HepG2 (cell line): ENCODE results near the gene IMPDH2. TPM values are rescaled to one million over a fixed set of nuclear protein-coding genes. Genes with fewer than 3 reads are reported as not detected.

Source experiments
- FUBP1 ChIP-seq: sonication (generic); formaldehyde crosslinking; IDR thresholded peaks from 2 replicates; pipeline ENCODE4 v1.5.1; 2020; ENCODE audit warnings: missing genetic modification reagents, mild to moderate bottlenecking, borderline replicate concordance
- IRF2 ChIP-seq: IDR thresholded peaks from 2 replicates; pipeline ENCODE4 v1.6.1; 2018; ENCODE audit warnings: missing genetic modification reagents, missing compliant biosample characterization
- MLLT10 ChIP-seq: sonication (generic); formaldehyde crosslinking; IDR thresholded peaks from 2 replicates; pipeline ENCODE4 v1.4.0; 2020; ENCODE audit warnings: missing genetic modification reagents
- NKX3-1 ChIP-seq: sonication (generic); formaldehyde crosslinking; IDR thresholded peaks from 2 replicates; pipeline ENCODE4 v1.5.0; 2020; ENCODE audit warnings: missing genetic modification reagents
- SETDB1 ChIP-seq: sonication (generic); formaldehyde crosslinking; IDR thresholded peaks from 2 replicates; pipeline ENCODE4 v1.5.1; 2020; ENCODE audit warnings: missing genetic modification reagents, mild to moderate bottlenecking, borderline replicate concordance
- SPEN ChIP-seq: sonication (generic); formaldehyde crosslinking; IDR thresholded peaks from 2 replicates; pipeline ENCODE4 v1.5.1; 2020; ENCODE audit warnings: low read depth, mild to moderate bottlenecking, missing genetic modification reagents
- ZFP36L1 ChIP-seq: sonication (generic); formaldehyde crosslinking; IDR thresholded peaks from 2 replicates; pipeline ENCODE4 v1.8.0; 2022; ENCODE audit warnings: mild to moderate bottlenecking, missing genetic modification reagents, moderate library complexity
- ZFX ChIP-seq: sonication (generic); formaldehyde crosslinking; IDR thresholded peaks from 2 replicates; pipeline ENCODE4 v1.4.0; 2020; ENCODE audit warnings: mild to moderate bottlenecking, low read depth, missing genetic modification reagents, moderate library complexity
- ZNF20 ChIP-seq: sonication (generic); formaldehyde crosslinking; IDR thresholded peaks from 2 replicates; pipeline ENCODE4 v1.4.0; 2020; ENCODE audit warnings: mild to moderate bottlenecking, moderate library complexity, missing genetic modification reagents
- ZNF530 ChIP-seq: sonication (generic); formaldehyde crosslinking; IDR thresholded peaks from 2 replicates; pipeline ENCODE4 v1.5.0; 2020; ENCODE audit warnings: low read depth, mild to moderate bottlenecking, missing genetic modification reagents
- ZNF674 ChIP-seq: sonication (generic); formaldehyde crosslinking; IDR thresholded peaks from 2 replicates; pipeline ENCODE4 v1.5.0; 2020; ENCODE audit warnings: low read depth, mild to moderate bottlenecking, missing genetic modification reagents
- ZSCAN22 ChIP-seq: sonication (generic); formaldehyde crosslinking; IDR thresholded peaks from 2 replicates; pipeline ENCODE4 v1.4.0; 2020; ENCODE audit warnings: mild to moderate bottlenecking, missing genetic modification reagents
- polyA plus RNA-seq, 8 experiments: library from polyadenylated mRNA; depleted of rRNA in 3 of 8; stranded (reverse) in 7 of 8; unstranded in 1 of 8; fragments of >200 nt; fragmentation: Illumina TruSeq in 4 of 8; extraction: Trizol in 4 of 8; gene quantifications; 2 replicates each; pipeline versions ENCODE4 v1.2.1 to v1.2.3, GENCODE V29; 2011 to 2016; ENCODE audit warnings: low read depth in 4 of 8, missing spikeins in 1 of 8, mixed read lengths in 1 of 8; ENCODE audit not compliant: insufficient read depth in 1 of 8
- total RNA-seq, 5 experiments: library from RNA; depleted of rRNA; stranded (reverse); fragments of >200 nt; fragmentation: Illumina TruSeq; extraction: Trizol; gene quantifications; 2 replicates each; pipeline ENCODE4 v1.2.3, GENCODE V29; 2016; ENCODE audit warnings: low read depth in 1 of 5
- TF ChIP-seq, protein P1 (sequence below): sonication (generic); formaldehyde crosslinking; IDR thresholded peaks from 2 replicates; pipeline ENCODE4 v1.4.0; 2020; ENCODE audit warnings: mild to moderate bottlenecking, missing genetic modification reagents
- TF ChIP-seq, protein P2 (sequence below): sonication (generic); formaldehyde crosslinking; IDR thresholded peaks from 2 replicates; pipeline ENCODE4 v1.4.0; 2020; ENCODE audit warnings: missing genetic modification reagents, mild to moderate bottlenecking, borderline replicate concordance
- TF ChIP-seq, protein P3 (sequence below): sonication (generic); formaldehyde crosslinking; IDR thresholded peaks from 2 replicates; pipeline ENCODE4 v1.8.1; 2022; ENCODE audit warnings: mild to moderate bottlenecking, missing genetic modification reagents

Gene IMPDH2
- total and polyA plus RNA-seq, 2 of the 13 experiments (the other 11 are each of a cell fraction or from before 2014, with no cell fraction given): 248 to 260 TPM

DNA sequence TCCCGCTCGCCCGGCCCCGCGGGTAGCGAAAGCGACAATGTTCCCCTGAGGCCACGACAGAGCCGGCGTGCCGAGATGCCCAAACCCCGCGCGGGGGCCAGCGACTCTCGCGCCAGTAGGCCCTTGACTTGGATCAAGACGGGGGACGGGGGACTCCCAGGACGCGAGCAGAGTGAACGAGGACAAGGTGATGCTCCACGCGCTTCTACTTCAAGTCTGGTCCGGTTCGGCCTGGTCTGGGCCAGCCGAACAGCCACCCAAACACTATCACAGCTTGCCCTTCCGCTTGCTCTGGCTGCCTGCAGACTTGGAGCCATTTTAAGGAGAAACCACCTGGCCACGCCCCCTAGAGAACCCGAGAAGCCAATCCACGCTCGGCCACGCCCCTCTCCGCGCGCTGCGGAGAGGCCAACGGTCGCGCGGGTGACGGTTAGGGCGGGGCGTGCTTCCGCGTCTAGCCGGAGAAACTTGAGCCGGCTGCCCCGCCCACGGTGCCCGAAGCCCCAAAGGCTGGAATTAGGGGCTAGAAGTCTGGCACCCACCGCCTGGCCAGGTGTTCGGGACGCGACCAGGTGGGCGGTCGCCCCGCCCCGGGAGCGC is 7.9 kb downstream of the IMPDH2 start (continued):
- TF ChIP-seq, protein P1, sequence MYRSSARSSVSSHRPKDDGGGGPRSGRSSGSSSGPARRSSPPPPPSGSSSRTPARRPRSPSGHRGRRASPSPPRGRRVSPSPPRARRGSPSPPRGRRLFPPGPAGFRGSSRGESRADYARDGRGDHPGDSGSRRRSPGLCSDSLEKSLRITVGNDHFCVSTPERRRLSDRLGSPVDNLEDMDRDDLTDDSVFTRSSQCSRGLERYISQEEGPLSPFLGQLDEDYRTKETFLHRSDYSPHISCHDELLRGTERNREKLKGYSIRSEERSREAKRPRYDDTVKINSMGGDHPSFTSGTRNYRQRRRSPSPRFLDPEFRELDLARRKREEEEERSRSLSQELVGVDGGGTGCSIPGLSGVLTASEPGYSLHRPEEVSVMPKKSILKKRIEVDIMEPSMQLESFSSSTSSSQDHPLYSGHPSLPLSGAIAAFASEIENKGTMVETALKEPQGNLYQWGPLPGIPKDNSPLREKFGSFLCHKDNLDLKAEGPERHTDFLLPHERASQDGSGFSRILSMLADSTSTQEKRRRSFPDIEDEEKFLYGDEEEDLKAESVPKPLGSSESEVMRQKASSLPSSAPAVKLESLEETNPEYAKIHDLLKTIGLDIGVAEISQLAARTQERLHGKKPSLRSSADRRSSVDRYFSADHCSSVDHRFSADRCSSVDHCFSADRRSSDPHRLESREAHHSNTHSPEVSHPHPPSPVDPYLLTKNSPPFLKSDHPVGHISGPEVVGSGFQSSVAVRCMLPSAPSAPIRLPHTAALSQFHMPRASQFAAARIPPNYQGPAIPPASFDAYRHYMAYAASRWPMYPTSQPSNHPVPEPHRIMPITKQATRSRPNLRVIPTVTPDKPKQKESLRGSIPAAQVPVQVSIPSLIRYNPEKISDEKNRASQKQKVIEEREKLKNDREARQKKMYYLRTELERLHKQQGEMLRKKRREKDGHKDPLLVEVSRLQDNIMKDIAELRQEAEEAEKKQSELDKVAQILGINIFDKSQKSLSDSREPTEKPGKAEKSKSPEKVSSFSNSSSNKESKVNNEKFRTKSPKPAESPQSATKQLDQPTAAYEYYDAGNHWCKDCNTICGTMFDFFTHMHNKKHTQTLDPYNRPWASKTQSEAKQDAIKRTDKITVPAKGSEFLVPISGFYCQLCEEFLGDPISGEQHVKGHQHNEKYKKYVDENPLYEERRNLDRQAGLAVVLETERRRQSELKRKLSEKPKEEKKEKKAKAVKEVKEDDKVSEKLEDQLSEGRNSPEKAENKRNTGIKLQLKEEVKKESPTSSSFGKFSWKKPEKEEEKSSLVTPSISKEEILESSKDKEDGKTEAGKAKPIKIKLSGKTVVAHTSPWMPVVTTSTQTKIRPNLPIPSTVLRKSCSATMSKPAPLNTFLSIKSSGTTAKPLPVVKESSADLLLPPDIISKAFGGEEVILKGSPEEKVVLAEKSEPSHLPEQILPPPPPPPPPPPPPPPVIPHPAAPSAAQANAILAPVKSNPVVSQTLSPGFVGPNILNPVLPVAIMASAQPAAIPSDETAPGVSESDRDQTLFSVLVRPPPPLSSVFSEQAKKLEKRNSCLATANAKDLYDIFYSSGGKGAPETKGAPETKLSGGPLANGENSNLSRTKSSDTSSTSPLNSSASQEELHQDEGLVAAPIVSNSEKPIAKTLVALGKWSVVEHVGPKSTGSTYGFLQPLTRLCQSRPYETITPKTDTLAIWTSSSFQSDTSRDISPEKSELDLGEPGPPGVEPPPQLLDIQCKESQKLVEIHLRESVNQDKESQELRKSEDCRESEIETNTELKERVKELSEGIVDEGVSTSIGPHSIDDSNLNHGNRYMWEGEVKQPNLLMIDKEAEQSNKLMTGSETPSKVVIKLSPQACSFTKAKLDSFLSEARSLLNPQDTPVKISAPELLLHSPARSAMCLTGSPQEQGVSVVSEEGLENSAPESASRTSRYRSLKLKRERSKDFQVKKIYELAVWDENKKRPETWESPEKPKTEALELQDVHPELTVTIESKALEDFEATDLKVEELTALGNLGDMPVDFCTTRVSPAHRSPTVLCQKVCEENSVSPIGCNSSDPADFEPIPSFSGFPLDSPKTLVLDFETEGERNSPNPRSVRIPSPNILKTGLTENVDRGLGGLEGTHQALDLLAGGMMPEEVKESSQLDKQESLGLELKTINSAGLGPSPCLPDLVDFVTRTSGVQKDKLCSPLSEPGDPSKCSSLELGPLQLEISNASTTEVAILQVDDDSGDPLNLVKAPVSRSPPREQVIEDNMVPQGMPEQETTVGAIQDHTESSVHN: 0 out of 2 replicates have a peak, but pooled peaks have one; percentile 67
- TF ChIP-seq ZNF20 (CRISPR knock-in tag): no peak
- no peak for TF ChIP-seq ZNF674 (CRISPR knock-in tag)
- peak; percentile 99 for TF ChIP-seq ZFX (CRISPR knock-in tag)
- no peak for TF ChIP-seq FUBP1
- TF ChIP-seq ZSCAN22 (CRISPR knock-in tag): no peak; the same call in 1 of the 2 replicates
- TF ChIP-seq ZNF530 (CRISPR knock-in tag): 0 out of 2 replicates have a peak, but pooled peaks have one; percentile 62
- peak; percentile 76; the same call in 1 of the 2 replicates for TF ChIP-seq NKX3-1
- TF ChIP-seq, protein P2, sequence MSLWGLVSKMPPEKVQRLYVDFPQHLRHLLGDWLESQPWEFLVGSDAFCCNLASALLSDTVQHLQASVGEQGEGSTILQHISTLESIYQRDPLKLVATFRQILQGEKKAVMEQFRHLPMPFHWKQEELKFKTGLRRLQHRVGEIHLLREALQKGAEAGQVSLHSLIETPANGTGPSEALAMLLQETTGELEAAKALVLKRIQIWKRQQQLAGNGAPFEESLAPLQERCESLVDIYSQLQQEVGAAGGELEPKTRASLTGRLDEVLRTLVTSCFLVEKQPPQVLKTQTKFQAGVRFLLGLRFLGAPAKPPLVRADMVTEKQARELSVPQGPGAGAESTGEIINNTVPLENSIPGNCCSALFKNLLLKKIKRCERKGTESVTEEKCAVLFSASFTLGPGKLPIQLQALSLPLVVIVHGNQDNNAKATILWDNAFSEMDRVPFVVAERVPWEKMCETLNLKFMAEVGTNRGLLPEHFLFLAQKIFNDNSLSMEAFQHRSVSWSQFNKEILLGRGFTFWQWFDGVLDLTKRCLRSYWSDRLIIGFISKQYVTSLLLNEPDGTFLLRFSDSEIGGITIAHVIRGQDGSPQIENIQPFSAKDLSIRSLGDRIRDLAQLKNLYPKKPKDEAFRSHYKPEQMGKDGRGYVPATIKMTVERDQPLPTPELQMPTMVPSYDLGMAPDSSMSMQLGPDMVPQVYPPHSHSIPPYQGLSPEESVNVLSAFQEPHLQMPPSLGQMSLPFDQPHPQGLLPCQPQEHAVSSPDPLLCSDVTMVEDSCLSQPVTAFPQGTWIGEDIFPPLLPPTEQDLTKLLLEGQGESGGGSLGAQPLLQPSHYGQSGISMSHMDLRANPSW (CRISPR knock-in tag): peak; percentile 87; the same call in 1 of the 2 replicates
- TF ChIP-seq IRF2 (CRISPR knock-in tag): peak; percentile 80
- no peak for TF ChIP-seq SETDB1 (CRISPR knock-in tag)
- no peak for TF ChIP-seq MLLT10 (CRISPR knock-in tag)
- no peak for TF ChIP-seq SPEN (CRISPR knock-in tag)
- TF ChIP-seq, protein P3, sequence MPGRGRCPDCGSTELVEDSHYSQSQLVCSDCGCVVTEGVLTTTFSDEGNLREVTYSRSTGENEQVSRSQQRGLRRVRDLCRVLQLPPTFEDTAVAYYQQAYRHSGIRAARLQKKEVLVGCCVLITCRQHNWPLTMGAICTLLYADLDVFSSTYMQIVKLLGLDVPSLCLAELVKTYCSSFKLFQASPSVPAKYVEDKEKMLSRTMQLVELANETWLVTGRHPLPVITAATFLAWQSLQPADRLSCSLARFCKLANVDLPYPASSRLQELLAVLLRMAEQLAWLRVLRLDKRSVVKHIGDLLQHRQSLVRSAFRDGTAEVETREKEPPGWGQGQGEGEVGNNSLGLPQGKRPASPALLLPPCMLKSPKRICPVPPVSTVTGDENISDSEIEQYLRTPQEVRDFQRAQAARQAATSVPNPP (CRISPR knock-in tag): no peak
- TF ChIP-seq ZFP36L1: peak; percentile 14; the same call in 1 of the 2 replicates
